Peyer's patch (tissue), 4 donors: Measurements from ENCODE around the gene PIP5KL1.
"Not testable (repeated sequence)": the region's sequence is repeated elsewhere in the genome, so short reads cannot be mapped to it uniquely, and the experiment has no call there.

Experiments used
- POLR2A ChIP-seq, 2 donors: fragments of 450-650 bp; IDR thresholded peaks; one replicate each; pipeline ENCODE4 v1.5.1; 2017; ENCODE audit warnings: antibody characterized with exemption in 2 of 2, mild to moderate bottlenecking in 2 of 2, moderate library complexity in 2 of 2
- TF ChIP-seq, protein P1 (sequence below), 6 experiments: fragments of 450-650 bp in 4 of 6; fragments of 200-600 bp in 2 of 6; sonication (generic) in 1 of 6; IDR thresholded peaks; one replicate each; pipeline ENCODE4 v1.5.1; 2017 to 2019; ENCODE audit warnings: antibody characterized with exemption in 6 of 6, mild to moderate bottlenecking in 3 of 6, moderate library complexity in 1 of 6

GRCh38 chr9:127881715-127882114, 48.9 kb downstream of the PIP5KL1 start:
- TF ChIP-seq, protein P1, sequence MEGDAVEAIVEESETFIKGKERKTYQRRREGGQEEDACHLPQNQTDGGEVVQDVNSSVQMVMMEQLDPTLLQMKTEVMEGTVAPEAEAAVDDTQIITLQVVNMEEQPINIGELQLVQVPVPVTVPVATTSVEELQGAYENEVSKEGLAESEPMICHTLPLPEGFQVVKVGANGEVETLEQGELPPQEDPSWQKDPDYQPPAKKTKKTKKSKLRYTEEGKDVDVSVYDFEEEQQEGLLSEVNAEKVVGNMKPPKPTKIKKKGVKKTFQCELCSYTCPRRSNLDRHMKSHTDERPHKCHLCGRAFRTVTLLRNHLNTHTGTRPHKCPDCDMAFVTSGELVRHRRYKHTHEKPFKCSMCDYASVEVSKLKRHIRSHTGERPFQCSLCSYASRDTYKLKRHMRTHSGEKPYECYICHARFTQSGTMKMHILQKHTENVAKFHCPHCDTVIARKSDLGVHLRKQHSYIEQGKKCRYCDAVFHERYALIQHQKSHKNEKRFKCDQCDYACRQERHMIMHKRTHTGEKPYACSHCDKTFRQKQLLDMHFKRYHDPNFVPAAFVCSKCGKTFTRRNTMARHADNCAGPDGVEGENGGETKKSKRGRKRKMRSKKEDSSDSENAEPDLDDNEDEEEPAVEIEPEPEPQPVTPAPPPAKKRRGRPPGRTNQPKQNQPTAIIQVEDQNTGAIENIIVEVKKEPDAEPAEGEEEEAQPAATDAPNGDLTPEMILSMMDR (IDR thresholded peaks at IDR 0.05), result not testable (repeated sequence)
- TF ChIP-seq POLR2A (IDR thresholded peaks at IDR 0.05), result not testable (repeated sequence)
